Transverse colon (tissue), 4 donors: ENCODE results near the gene PRPF40B. TPM values are rescaled to one million over a fixed set of nuclear protein-coding genes. Genes with fewer than 3 reads are reported as not detected.
A peak's percentile ranks its signal among the peaks of the same experiment; 100 is the strongest.

Source experiments
- DNase-seq: peaks from one replicate; pipeline ENCODE4 v3.0.0-alpha.2; 2019
- H3K27ac ChIP-seq, 4 donors: fragments of 200-600 bp; sonication (generic); 2 replicates each; pipeline ENCODE4 v1.5.1; 2016 to 2018; ENCODE audit warnings: inconsistent platforms in 4 of 4
- H3K27me3 ChIP-seq: fragments of 200-600 bp; sonication (generic); 2 replicates; pipeline ENCODE4 v1.5.1; 2017; ENCODE audit warnings: inconsistent platforms
- H3K36me3 ChIP-seq, 4 donors: fragments of 200-600 bp; sonication (generic); 2 replicates each; pipeline ENCODE4 v1.5.1; 2017 to 2019; ENCODE audit warnings: inconsistent platforms in 4 of 4
- H3K4me1 ChIP-seq, 4 donors: fragments of 200-600 bp; sonication (generic); 2 replicates each; pipeline ENCODE4 v1.5.1; 2017 to 2020; ENCODE audit warnings: inconsistent platforms in 4 of 4
- H3K4me3 ChIP-seq, 4 donors: fragments of 200-600 bp; sonication (generic); 1 replicate in 1 of 4; 2 replicates in 3 of 4; pipeline versions ENCODE4 v1.5.1 to v1.6.1; 2017 to 2019; ENCODE audit warnings: inconsistent platforms in 4 of 4
- H3K9me3 ChIP-seq, 2 donors: fragments of 200-600 bp; sonication (generic); 2 replicates each; pipeline ENCODE4 v1.5.1; 2017 to 2019; ENCODE audit warnings: inconsistent platforms in 2 of 2
- EP300 ChIP-seq: sonication (generic); formaldehyde crosslinking; IDR thresholded peaks from one replicate; pipeline ENCODE4 v1.6.1; 2017; ENCODE audit warnings: antibody characterized with exemption, low read depth
- POLR2A ChIP-seq: fragments of 450-650 bp; IDR thresholded peaks from one replicate; pipeline ENCODE4 v1.6.1; 2016; ENCODE audit warnings: antibody characterized with exemption, mild to moderate bottlenecking, moderate library complexity
- POLR2AphosphoS5 ChIP-seq, 3 donors: sonication (generic); formaldehyde crosslinking; IDR thresholded peaks; one replicate each; pipeline ENCODE4 v1.6.1; 2016; ENCODE audit warnings: antibody characterized with exemption in 3 of 3
- WGBS, 2 donors: methylation state at CpG; one replicate each; pipeline ENCODE4 v1.1.5; 2018; ENCODE audit warnings: low coverage in 1 of 2; 5-methylcytosine and 5-hydroxymethylcytosine counted together
- in situ Hi-C, 4 donors: fragments of 200-750 bp; cut with MboI; loops; one replicate each; pipeline versions ENCODE4 v1.15.0 to v1.15.1; 2017; ENCODE audit warnings: low sequenced_read_pairs in 3 of 4, low pct_ligation_motif_present in 1 of 4, low pct_unique_long_range_greater_than_20kb in 1 of 4
- intact Hi-C: fragments of 100-400 bp; cut with DNase I; formaldehyde crosslinking; loops from one replicate; pipeline ENCODE4 v1.15.1; 2023; ENCODE audit warnings: low total_unique reads
- total RNA-seq, 4 donors: library from RNA; depleted of rRNA; stranded (reverse); fragments of >200 nt; gene quantifications; one replicate each; pipeline ENCODE4 v1.1.0, GENCODE V29; 2016
- TF ChIP-seq, protein P1 (sequence below), 5 experiments: fragments of 200-600 bp in 3 of 5; fragments of 450-650 bp in 2 of 5; sonication (generic) in 3 of 5; IDR thresholded peaks; 1 replicate in 2 of 5; 2 replicates in 3 of 5; pipeline ENCODE4 v1.5.1; 2016 to 2017; ENCODE audit warnings: antibody characterized with exemption in 5 of 5, inconsistent platforms in 3 of 5, mild to moderate bottlenecking in 2 of 5, moderate library complexity in 1 of 5

PRPF40B gene
- total RNA-seq, 4 donors from 2014 or later = 3.7 to 12.7 (median 8.7) TPM

DNA sequence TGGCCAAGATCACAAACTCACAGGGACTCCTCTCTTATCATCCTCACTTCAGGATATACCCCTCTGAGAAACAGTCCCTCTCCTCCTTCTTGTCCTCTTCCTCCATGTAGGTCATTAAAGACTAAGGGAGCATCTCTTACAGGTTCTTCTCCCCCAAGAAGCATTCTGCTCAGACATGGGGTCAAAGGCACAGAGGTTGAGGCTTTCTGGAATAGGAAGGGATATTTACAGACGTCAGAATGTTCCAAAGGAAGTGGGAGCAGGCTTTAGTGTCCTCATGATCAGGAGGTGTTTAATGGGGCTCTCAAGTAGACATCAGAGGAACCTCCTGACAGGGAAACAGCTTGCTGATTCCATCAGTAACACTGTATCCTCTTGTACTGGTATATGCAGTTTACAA is 36.4 kb downstream of the PRPF40B start:
- 71 to 80% methylated on average over 1 of the region's 1 CpG for WGBS, 2 donors
- in situ Hi-C loops = no loop called here
- Histone ChIP-seq H3K4me1 (peaks cover 8 to 35% (median 15%) of the 10 kb centered on the region in 4 donors), H3K27ac (no peak overlapping the region), H3K36me3 (no peaks in the 10 kb centered on the region), H3K9me3 (no peaks in the 10 kb centered on the region), H3K4me3 (no peak overlapping the region), H3K27me3 (no peaks in the 10 kb centered on the region)
- no peak for TF ChIP-seq POLR2A
- no peak for TF ChIP-seq POLR2AphosphoS5 (IDR thresholded peaks at IDR 0.05)
- TF ChIP-seq, protein P1, sequence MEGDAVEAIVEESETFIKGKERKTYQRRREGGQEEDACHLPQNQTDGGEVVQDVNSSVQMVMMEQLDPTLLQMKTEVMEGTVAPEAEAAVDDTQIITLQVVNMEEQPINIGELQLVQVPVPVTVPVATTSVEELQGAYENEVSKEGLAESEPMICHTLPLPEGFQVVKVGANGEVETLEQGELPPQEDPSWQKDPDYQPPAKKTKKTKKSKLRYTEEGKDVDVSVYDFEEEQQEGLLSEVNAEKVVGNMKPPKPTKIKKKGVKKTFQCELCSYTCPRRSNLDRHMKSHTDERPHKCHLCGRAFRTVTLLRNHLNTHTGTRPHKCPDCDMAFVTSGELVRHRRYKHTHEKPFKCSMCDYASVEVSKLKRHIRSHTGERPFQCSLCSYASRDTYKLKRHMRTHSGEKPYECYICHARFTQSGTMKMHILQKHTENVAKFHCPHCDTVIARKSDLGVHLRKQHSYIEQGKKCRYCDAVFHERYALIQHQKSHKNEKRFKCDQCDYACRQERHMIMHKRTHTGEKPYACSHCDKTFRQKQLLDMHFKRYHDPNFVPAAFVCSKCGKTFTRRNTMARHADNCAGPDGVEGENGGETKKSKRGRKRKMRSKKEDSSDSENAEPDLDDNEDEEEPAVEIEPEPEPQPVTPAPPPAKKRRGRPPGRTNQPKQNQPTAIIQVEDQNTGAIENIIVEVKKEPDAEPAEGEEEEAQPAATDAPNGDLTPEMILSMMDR (IDR thresholded peaks at IDR 0.05) = no peak
- TF ChIP-seq EP300 = no peak
- intact Hi-C loops = no loop called here
- DNase-seq = no peak

DNA sequence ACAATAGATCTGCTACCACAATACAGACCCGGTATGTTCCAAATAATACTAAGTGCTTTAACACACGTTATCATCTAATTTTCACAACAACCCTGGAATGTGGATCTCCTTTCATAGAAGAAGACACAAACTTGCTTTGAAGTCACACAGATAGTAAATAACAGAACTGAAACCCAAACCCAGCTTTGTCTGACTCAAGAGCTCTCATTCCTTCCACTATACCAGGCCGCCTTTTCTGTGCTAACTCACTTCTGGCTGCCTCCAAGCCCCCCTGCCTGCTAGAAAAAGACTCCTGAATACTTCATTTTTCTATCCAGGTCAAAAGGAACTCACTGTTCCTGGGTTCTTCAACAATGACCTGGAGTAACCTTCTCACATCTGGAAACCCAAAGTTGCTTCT is 37.8 kb downstream of the PRPF40B start:
- DNase-seq = no peak
- in situ Hi-C loops (no loop called here), intact Hi-C loops (no loop called here)
- Histone ChIP-seq H3K4me1 (peaks cover 8 to 35% (median 16%) of the 10 kb centered on the region in 4 donors), H3K27ac (no peak overlapping the region), H3K4me3 (no peak overlapping the region), H3K36me3 (no peaks in the 10 kb centered on the region), H3K9me3 (no peaks in the 10 kb centered on the region), H3K27me3 (no peaks in the 10 kb centered on the region)
- TF ChIP-seq POLR2A (no peak), EP300 (no peak), POLR2AphosphoS5 (IDR thresholded peaks at IDR 0.05) (no peak)
- TF ChIP-seq, protein P1 (IDR thresholded peaks at IDR 0.05) = no peak
- WGBS, 2 donors = 81 to 84% methylated on average over 3 of the region's 3 CpGs

DNA sequence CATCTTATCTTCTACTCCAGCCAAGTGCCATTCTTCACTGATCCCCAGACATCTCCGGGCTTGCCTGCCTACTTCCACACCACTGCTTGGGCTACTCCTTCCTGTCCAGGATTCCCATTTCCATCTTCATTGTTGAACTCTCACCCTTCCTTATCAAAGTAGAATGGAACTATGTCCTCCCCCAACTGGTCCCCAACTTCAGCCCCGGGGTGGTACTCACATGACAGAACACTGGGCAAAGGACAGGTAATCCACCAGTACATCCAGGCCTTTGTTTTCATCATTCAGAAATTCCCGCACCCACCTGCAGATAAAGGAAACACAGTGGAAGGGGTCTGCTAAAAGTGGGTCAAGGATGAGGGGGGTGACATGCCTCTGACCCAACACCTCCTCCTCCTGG is 38.4 kb downstream of the PRPF40B start:
- Histone ChIP-seq H3K27me3 (no peaks in the 10 kb centered on the region), H3K4me1 (peaks cover 8 to 35% (median 16%) of the 10 kb centered on the region in 4 donors), H3K9me3 (no peaks in the 10 kb centered on the region), H3K4me3 (no peak overlapping the region), H3K36me3 (no peaks in the 10 kb centered on the region), H3K27ac (peak overlapping the region in 2 of 4 donors; percentile 71 to 76)
- in situ Hi-C loops = no loop called here
- intact Hi-C loops = no loop called here
- DNase-seq = no peak
- TF ChIP-seq EP300 (no peak), POLR2A (no peak), POLR2AphosphoS5 (IDR thresholded peaks at IDR 0.05) (no peak)
- TF ChIP-seq, protein P1 (IDR thresholded peaks at IDR 0.05) = no peak
- WGBS, 2 donors = 86 to 98% methylated on average over 1 to 3 of the region's 3 CpGs

DNA sequence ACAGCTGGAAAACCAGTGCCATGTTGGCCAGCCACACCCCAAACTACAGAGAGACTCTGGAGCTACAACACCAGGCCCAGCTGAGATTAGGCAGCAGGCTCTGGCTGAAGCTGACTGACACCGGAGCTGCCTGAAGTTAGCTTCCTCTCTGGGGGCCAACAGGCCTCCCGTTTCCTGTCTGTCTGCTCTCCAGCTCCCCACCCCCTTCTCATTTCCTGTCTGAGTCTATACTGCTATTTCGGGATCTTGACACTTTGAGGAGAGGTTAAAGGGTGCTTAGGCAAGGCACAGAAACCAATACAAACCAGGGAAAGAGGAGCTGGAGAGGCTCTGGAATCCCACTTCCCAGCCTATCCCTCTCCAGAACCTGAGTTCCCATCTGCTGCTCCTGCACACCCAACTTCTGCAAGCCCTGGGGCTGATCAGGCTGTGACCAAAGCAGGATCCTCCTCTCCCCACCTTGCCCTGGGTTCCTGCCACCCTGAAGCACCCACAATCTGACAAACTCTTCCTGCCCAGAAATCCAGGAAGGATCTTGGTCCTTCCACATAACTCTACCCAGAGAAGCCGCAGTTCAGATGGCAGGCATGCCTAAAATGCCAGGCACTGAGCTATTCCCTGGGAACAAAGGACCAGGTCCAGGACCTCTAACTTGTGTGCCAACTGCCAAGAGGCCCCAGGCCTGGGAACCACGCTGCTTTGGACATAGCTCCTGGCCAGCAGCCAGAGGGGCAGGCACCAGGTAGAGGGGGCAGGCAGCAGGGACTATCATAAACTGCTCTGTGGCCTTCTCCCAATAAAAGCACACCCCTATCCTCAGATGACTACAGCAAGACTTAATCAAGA is 39.9 kb downstream of the PRPF40B start:
- WGBS, 2 donors = 56% methylated on average over 5 of the region's 5 CpGs; no CpG with 5 or more reads in 1 of the 2 donors
- peaks cover 8 to 35% (median 16%) of the 10 kb centered on the region in 4 donors for H3K4me1 ChIP-seq
- H3K4me3 ChIP-seq = no peak overlapping the region
- peak overlapping the region; percentile 64 to 76 (median 71) for H3K27ac ChIP-seq
- peak; percentile 63 for DNase-seq
- in situ Hi-C loops (no loop called here), intact Hi-C loops (no loop called here)
- H3K9me3 ChIP-seq = no peaks in the 10 kb centered on the region
- TF ChIP-seq EP300 (no peak), POLR2AphosphoS5 (IDR thresholded peaks at IDR 0.05) (peak in 1 of 3 donors; percentile 59), POLR2A (no peak)
- TF ChIP-seq, protein P1 (IDR thresholded peaks at IDR 0.05) = no peak
- no peaks in the 10 kb centered on the region for H3K36me3 ChIP-seq
- H3K27me3 ChIP-seq = no peaks in the 10 kb centered on the region
